WTC11 (cell line): ENCODE data around the gene SLC44A3. TPM values are rescaled to one million over a fixed set of nuclear protein-coding genes. Genes with fewer than 3 reads are reported as not detected.

Source experiments
- ATAC-seq: fragments of 200-7000 bp; cut with Tn5 transposase; 2 replicates; pipeline ENCODE4 v1.10.0; 2021; ENCODE audit warnings: mild to moderate bottlenecking, moderate library complexity
- CTCF ChIA-PET: fragments of 300-600 bp; sonication (Branson Sonifier 250); formaldehyde crosslinking; loops from one replicate; lab custom pipeline; 2021; ENCODE audit warnings: antibody characterized with exemption; lab: Charles Lee
- POLR2A ChIA-PET: fragments of 350-600 bp; sonication (Branson Sonifier 250); formaldehyde crosslinking; loops from one replicate; lab custom pipeline; 2021; ENCODE audit warnings: antibody characterized with exemption; lab: Charles Lee
- DNase-seq: peaks from one replicate; pipeline ENCODE4 v3.0.0; 2021; ENCODE audit warnings: low spot score
- H3K27ac Mint-ChIP-seq: 2 replicates; pipeline ENCODE4 v1.8.0; 2021; ENCODE audit warnings: mixed read lengths
- H3K27me3 Mint-ChIP-seq: 2 replicates; pipeline ENCODE4 v1.8.0; 2021; ENCODE audit warnings: low read depth, mild to moderate bottlenecking, moderate library complexity, mixed read lengths
- H3K36me3 Mint-ChIP-seq: 2 replicates; pipeline ENCODE4 v1.8.0; 2021; ENCODE audit warnings: mixed read lengths
- H3K4me1 Mint-ChIP-seq: 2 replicates; pipeline ENCODE4 v1.8.0; 2022; ENCODE audit warnings: mixed read lengths
- H3K4me3 Mint-ChIP-seq: 2 replicates; pipeline ENCODE4 v1.8.0; 2021; ENCODE audit warnings: mild to moderate bottlenecking, moderate library complexity, mixed read lengths
- H3K9me3 Mint-ChIP-seq: 2 replicates; pipeline ENCODE4 v1.8.0; 2021; ENCODE audit warnings: mixed read lengths
- ATF1 ChIP-seq: sonication (generic); formaldehyde crosslinking; IDR thresholded peaks from 2 replicates; pipeline ENCODE4 v1.8.1; 2023; ENCODE audit warnings: mild to moderate bottlenecking, moderate library complexity, missing genetic modification reagents
- ATF2 ChIP-seq: sonication (generic); formaldehyde crosslinking; IDR thresholded peaks from 2 replicates; pipeline ENCODE4 v1.8.1; 2022; ENCODE audit warnings: low read depth, missing genetic modification reagents, borderline replicate concordance
- CDX4 ChIP-seq: fragments of 250-450 bp; sonication (Bioruptor Pico); IDR thresholded peaks from 2 replicates; pipeline ENCODE4 v1.9.0; 2021; ENCODE audit warnings: moderate library complexity, mild to moderate bottlenecking, inconsistent platforms, borderline replicate concordance
- E2F4 ChIP-seq: sonication (generic); formaldehyde crosslinking; IDR thresholded peaks from 2 replicates; pipeline ENCODE4 v1.8.1; 2022; ENCODE audit warnings: low read depth, mild to moderate bottlenecking, moderate library complexity, missing genetic modification reagents, borderline replicate concordance
- EMX1 ChIP-seq: fragments of 250-450 bp; sonication (Bioruptor Pico); IDR thresholded peaks from 2 replicates; pipeline ENCODE4 v1.8.0; 2021; ENCODE audit warnings: mild to moderate bottlenecking
- FOXP1 ChIP-seq: sonication (generic); formaldehyde crosslinking; IDR thresholded peaks from 2 replicates; pipeline ENCODE4 v1.8.0; 2022; ENCODE audit warnings: missing genetic modification reagents, mild to moderate bottlenecking, moderate library complexity, borderline replicate concordance
- GTF2I ChIP-seq: fragments of 250-450 bp; sonication (Bioruptor Pico); conservative IDR thresholded peaks from 2 replicates; pipeline ENCODE4 v1.4.0; 2021; ENCODE audit warnings: mild to moderate bottlenecking
- IRF1 ChIP-seq: sonication (generic); formaldehyde crosslinking; IDR thresholded peaks from 2 replicates; pipeline ENCODE4 v1.8.0; 2023; ENCODE audit warnings: missing genetic modification reagents
- IRF2 ChIP-seq: sonication (generic); formaldehyde crosslinking; IDR thresholded peaks from 2 replicates; pipeline ENCODE4 v1.8.0; 2022; ENCODE audit warnings: low read depth, missing genetic modification reagents, borderline replicate concordance
- NFATC4 ChIP-seq: fragments of 250-450 bp; sonication (Bioruptor Pico); IDR thresholded peaks from 2 replicates; pipeline ENCODE4 v1.9.0; 2021; ENCODE audit warnings: mild to moderate bottlenecking
- NR1H2 ChIP-seq: sonication (generic); formaldehyde crosslinking; IDR thresholded peaks from 2 replicates; pipeline ENCODE4 v1.9.0; 2021; ENCODE audit warnings: mild to moderate bottlenecking, moderate library complexity, missing genetic modification reagents
- RORB ChIP-seq: fragments of 250-450 bp; sonication (Bioruptor Pico); IDR thresholded peaks from 2 replicates; pipeline ENCODE4 v1.9.0; 2021; ENCODE audit warnings: mild to moderate bottlenecking
- SOX15 ChIP-seq: fragments of 250-450 bp; sonication (Bioruptor Pico); IDR thresholded peaks from 2 replicates; pipeline ENCODE4 v1.9.0; 2021; ENCODE audit warnings: mild to moderate bottlenecking
- ZNF281 ChIP-seq: sonication (generic); formaldehyde crosslinking; IDR thresholded peaks from 2 replicates; pipeline ENCODE4 v1.8.0; 2023; ENCODE audit warnings: mild to moderate bottlenecking, missing genetic modification reagents
- ZNF423 ChIP-seq: fragments of 250-450 bp; sonication (Bioruptor Pico); IDR thresholded peaks from 2 replicates; pipeline ENCODE4 v2.1.2; 2022; ENCODE audit warnings: mild to moderate bottlenecking, moderate library complexity
- ZNF671 ChIP-seq: fragments of 250-450 bp; sonication (Bioruptor Pico); IDR thresholded peaks from 2 replicates; pipeline ENCODE4 v1.8.0; 2021; ENCODE audit warnings: mild to moderate bottlenecking
- total RNA-seq: library from RNA; stranded (reverse); gene quantifications from 3 replicates; pipeline ENCODE4 v1.2.3, GENCODE V29; 2021
- TF ChIP-seq, protein P1 (sequence below): sonication (generic); formaldehyde crosslinking; conservative IDR thresholded peaks from 2 replicates; pipeline ENCODE4 v1.8.1; 2023; ENCODE audit warnings: mild to moderate bottlenecking, low read depth, missing genetic modification reagents, moderate library complexity
- TF ChIP-seq, protein P2 (sequence below): sonication (generic); formaldehyde crosslinking; IDR thresholded peaks from 2 replicates; pipeline ENCODE4 v1.8.1; 2023; ENCODE audit warnings: mild to moderate bottlenecking, missing genetic modification reagents, moderate library complexity
- TF ChIP-seq, protein P3 (sequence below): sonication (generic); formaldehyde crosslinking; IDR thresholded peaks from 2 replicates; pipeline ENCODE4 v1.8.1; 2022; ENCODE audit warnings: missing genetic modification reagents, borderline replicate concordance

The SLC44A3 gene
- total RNA-seq, 1 experiment from 2014 or later, result 4.7 TPM

GRCh38 chr1:94790246-94790645, 29.9 kb upstream of the SLC44A3 start:
- no peaks in the 10 kb centered on the region for H3K36me3 Mint-ChIP-seq
- TF ChIP-seq ATF2 (CRISPR knock-in tag) (no peak), CDX4 (no peak), SOX15 (CRISPR knock-in tag) (no peak), EMX1 (no peak), RORB (CRISPR knock-in tag) (no peak), ZNF423 (CRISPR knock-in tag) (no peak), GTF2I (CRISPR knock-in tag) (no peak), ATF1 (CRISPR knock-in tag) (no peak), ZNF281 (CRISPR knock-in tag) (no peak), IRF2 (no peak), IRF1 (CRISPR knock-in tag) (no peak), E2F4 (CRISPR knock-in tag) (no peak), ZNF671 (no peak), FOXP1 (CRISPR knock-in tag) (no peak), NR1H2 (CRISPR knock-in tag) (no peak), NFATC4 (CRISPR knock-in tag) (no peak)
- TF ChIP-seq, protein P1, sequence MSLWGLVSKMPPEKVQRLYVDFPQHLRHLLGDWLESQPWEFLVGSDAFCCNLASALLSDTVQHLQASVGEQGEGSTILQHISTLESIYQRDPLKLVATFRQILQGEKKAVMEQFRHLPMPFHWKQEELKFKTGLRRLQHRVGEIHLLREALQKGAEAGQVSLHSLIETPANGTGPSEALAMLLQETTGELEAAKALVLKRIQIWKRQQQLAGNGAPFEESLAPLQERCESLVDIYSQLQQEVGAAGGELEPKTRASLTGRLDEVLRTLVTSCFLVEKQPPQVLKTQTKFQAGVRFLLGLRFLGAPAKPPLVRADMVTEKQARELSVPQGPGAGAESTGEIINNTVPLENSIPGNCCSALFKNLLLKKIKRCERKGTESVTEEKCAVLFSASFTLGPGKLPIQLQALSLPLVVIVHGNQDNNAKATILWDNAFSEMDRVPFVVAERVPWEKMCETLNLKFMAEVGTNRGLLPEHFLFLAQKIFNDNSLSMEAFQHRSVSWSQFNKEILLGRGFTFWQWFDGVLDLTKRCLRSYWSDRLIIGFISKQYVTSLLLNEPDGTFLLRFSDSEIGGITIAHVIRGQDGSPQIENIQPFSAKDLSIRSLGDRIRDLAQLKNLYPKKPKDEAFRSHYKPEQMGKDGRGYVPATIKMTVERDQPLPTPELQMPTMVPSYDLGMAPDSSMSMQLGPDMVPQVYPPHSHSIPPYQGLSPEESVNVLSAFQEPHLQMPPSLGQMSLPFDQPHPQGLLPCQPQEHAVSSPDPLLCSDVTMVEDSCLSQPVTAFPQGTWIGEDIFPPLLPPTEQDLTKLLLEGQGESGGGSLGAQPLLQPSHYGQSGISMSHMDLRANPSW (CRISPR knock-in tag), result no peak
- TF ChIP-seq, protein P2, sequence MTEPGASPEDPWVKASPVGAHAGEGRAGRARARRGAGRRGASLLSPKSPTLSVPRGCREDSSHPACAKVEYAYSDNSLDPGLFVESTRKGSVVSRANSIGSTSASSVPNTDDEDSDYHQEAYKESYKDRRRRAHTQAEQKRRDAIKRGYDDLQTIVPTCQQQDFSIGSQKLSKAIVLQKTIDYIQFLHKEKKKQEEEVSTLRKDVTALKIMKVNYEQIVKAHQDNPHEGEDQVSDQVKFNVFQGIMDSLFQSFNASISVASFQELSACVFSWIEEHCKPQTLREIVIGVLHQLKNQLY (CRISPR knock-in tag), result no peak
- TF ChIP-seq, protein P3, sequence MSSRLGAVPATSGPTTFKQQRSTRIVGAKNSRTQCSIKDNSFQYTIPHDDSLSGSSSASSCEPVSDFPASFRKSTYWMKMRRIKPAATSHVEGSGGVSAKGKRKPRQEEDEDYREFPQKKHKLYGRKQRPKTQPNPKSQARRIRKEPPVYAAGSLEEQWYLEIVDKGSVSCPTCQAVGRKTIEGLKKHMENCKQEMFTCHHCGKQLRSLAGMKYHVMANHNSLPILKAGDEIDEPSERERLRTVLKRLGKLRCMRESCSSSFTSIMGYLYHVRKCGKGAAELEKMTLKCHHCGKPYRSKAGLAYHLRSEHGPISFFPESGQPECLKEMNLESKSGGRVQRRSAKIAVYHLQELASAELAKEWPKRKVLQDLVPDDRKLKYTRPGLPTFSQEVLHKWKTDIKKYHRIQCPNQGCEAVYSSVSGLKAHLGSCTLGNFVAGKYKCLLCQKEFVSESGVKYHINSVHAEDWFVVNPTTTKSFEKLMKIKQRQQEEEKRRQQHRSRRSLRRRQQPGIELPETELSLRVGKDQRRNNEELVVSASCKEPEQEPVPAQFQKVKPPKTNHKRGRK, result no peak
- TF ChIP-seq, all 79 proteins: peak for 0
- Mint-ChIP-seq H3K27ac (no peak overlapping the region), H3K4me1 (peaks cover 10% of the 10 kb centered on the region), H3K4me3 (no peak overlapping the region), H3K9me3 (no peaks in the 10 kb centered on the region), H3K27me3 (no peaks in the 10 kb centered on the region)
- POLR2A ChIA-PET, result no interaction called here
- ATAC-seq, result no peak
- CTCF ChIA-PET, result no interaction called here
- no peak for DNase-seq
